ENCODE measurements around the gene LVRN. TPM values are rescaled to one million over a fixed set of nuclear protein-coding genes. Genes with fewer than 3 reads are reported as not detected.

Gene LVRN
- total RNA-seq, 4 donors from 2014 or later = 0.55 to 3.0 (median 1.7) TPM

- intact Hi-C loops (cut with DNase I; ENCODE audit: low total_unique reads) = no loop called here
- no peak for TF ChIP-seq POLR2A (IDR thresholded peaks at IDR 0.05)
- TF ChIP-seq CTCF (IDR thresholded peaks at IDR 0.05) = no peak
- DNase-seq (ENCODE audit: low spot score in 2 of 2) = no peak
- no peak overlapping the region for H3K4me3 ChIP-seq (ENCODE audit: low read depth, poor library complexity, severe bottlenecking)
- WGBS, 2 donors = 81 to 83% methylated on average over 3 of the region's 3 CpGs
Measured at GRCh38 chr5:116004248-116004647, 42.0 kb downstream of the LVRN start.

- TF ChIP-seq CTCF (IDR thresholded peaks at IDR 0.05) = no peak
- no peak for TF ChIP-seq POLR2A (IDR thresholded peaks at IDR 0.05)
- WGBS, 2 donors = 60 to 61% methylated on average over 3 of the region's 3 CpGs
- DNase-seq (ENCODE audit: low spot score in 2 of 2) = no peak
- H3K4me3 ChIP-seq (ENCODE audit: low read depth, poor library complexity, severe bottlenecking) = no peak overlapping the region
- intact Hi-C loops (cut with DNase I; ENCODE audit: low total_unique reads) = no loop called here
Measured at GRCh38 chr5:116009806-116010205, 47.5 kb downstream of the LVRN start.

- TF ChIP-seq CTCF (IDR thresholded peaks at IDR 0.05) (no peak), POLR2A (IDR thresholded peaks at IDR 0.05) (no peak)
- H3K4me3 ChIP-seq (ENCODE audit: low read depth, poor library complexity, severe bottlenecking) = no peak overlapping the region
- intact Hi-C loops (cut with DNase I; ENCODE audit: low total_unique reads) = no loop called here
- DNase-seq (ENCODE audit: low spot score in 2 of 2) = no peak
Measured at GRCh38 chr5:116011046-116011445, 48.8 kb downstream of the LVRN start.

- 47 to 52% methylated on average over 6 of the region's 6 CpGs for WGBS, 2 donors
Measured at GRCh38 chr5:116013207-116013785, 51.0 kb downstream of the LVRN start.

GRCh38 chr5:116013936-116014335 lies 51.7 kb downstream of the LVRN start:
- H3K4me3 ChIP-seq (ENCODE audit: low read depth, poor library complexity, severe bottlenecking) = no peak overlapping the region
- no peak for TF ChIP-seq CTCF (IDR thresholded peaks at IDR 0.05)
- no peak for TF ChIP-seq POLR2A (IDR thresholded peaks at IDR 0.05)
- intact Hi-C loops (cut with DNase I; ENCODE audit: low total_unique reads) = no loop called here
- DNase-seq (ENCODE audit: low spot score in 2 of 2) = no peak

More at GRCh38 chr5:116013207-116013785, 51.0 kb downstream of the LVRN start:
- DNase-seq (ENCODE audit: low spot score in 2 of 2) = no peak
- H3K4me3 ChIP-seq (ENCODE audit: low read depth, poor library complexity, severe bottlenecking) = no peak overlapping the region
- intact Hi-C loops (cut with DNase I; ENCODE audit: low total_unique reads) = no loop called here
- no peak for TF ChIP-seq CTCF (IDR thresholded peaks at IDR 0.05)
- TF ChIP-seq POLR2A (IDR thresholded peaks at IDR 0.05) = no peak

GRCh38 chr5:116023619-116024018 lies 61.3 kb downstream of the LVRN start:
- DNase-seq (ENCODE audit: low spot score in 2 of 2) = no peak
- intact Hi-C loops (cut with DNase I; ENCODE audit: low total_unique reads) = no loop called here
- H3K4me3 ChIP-seq (ENCODE audit: low read depth, poor library complexity, severe bottlenecking) = no peak overlapping the region
- no peak for TF ChIP-seq CTCF (IDR thresholded peaks at IDR 0.05)
- TF ChIP-seq POLR2A (IDR thresholded peaks at IDR 0.05) = no peak
